HuH-7 (cell line): ENCODE measurements around the gene METTL26.
A peak's percentile ranks its signal among the peaks of the same experiment; 100 is the strongest.

ENCODE experiments used
- DNase-seq: peaks from one replicate; pipeline ENCODE4 v3.0.0; 2011; ENCODE audit warnings: low spot score

METTL26 gene

DNA sequence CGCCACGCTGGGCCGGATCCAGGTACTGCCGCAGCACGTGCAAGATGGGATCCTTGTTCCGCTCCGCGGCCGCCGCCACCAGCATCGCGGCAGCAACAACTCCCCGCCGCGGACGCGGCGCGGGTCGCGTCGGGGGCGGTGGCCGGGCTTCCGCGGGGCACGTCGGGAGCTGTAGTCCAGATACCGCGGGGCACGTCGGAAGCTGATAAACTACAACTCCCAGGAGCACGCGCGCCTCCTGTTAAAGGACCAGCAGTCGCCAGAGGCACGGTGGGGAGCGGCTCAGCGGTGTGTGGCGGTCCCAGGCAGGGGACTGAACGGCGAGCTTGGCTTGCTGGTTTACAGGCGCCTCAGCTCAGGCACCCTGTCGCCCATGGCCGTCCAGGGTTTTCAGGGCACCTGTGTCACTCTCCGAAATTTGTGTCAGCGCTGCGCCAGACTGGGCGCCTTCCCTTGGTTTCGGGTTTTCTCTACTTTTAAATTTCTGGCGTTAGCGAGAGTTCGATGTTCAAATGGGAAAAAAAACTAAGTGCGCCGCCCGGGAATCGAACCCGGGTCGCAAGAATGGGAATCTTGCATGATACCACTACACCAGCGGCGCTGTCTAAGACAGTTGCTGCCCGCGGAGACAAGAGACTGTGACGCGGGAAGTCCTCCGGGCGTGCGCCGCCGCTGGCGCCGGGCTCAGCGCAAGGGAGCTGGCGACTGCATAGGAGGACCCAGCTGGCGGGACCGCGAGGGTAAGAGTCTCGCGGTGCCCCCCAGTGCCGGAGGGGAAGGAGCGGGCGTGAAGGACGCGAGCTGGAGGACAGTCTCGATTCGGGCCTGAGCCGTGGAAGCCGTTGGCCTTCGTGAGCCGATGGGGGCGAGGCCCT lies at the start of gene METTL26:
Gene METTL26, minus strand, starts transcription at position 100 of the 875 bp plus-strand sequence. Its CDS starts 15 bp downstream, at position 85.
- DNase-seq = peak; percentile 87

- DNase-seq = no peak
Measured at GRCh38 chr16:684961-685696, 49.0 kb upstream of the METTL26 start.

GRCh38 chr16:684071-684794 lies 48.1 kb upstream of the METTL26 start, which contains the start of gene JMJD8:
TSS of gene JMJD8 (minus strand) at chr16:684334. CDS start at chr16:684319, 15 bp downstream.
- DNase-seq = peak; percentile 82

- DNase-seq = no peak
Measured at GRCh38 chr16:683396-684070, 47.4 kb upstream of the METTL26 start.

DNA sequence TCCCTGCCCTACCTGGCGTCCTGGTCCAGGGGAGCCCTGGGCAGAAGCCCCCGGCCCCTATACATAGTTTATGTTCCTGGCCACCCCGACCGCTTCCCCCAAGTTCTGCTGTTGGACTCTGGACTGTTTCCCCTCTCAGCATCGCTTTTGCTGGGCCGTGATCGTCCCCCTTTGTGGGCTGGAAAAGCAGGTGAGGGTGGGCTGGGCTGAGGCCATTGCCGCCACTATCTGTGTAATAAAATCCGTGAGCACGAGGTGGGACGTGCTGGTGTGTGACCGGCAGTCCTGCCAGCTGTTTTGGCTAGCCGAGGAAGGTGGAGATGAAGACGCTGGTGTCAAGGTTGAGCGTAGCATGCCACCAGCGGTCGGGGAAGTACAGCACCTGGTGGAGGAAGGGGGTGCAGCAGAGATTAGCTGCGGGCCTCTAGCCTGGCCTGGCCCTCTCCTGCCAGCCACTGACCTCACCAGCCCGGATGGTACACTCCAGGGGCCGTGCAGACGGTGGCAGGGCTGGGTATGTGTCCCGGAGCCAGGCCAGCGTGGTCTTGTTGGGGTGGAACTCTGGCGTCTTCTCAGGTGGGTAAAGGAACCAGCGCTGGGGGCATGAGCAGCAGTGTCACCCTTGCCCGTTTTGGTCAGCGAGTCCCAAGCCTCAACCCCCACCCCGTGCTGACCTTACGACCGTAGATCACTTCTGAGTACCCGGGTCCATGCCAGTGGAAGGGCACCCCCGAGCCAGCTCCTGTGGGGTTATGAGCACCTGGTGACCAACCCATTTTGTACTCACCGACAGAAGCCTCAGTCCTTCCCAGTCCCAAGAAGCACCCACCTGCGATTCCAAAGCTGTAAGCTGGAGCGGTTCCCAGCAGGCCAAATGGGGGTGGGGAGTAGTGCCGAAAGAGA lies 46.6 kb upstream of the METTL26 start:
- DNase-seq = no peak

GRCh38 chr16:681746-682427 lies 45.8 kb upstream of the METTL26 start:
- no peak for DNase-seq

DNA sequence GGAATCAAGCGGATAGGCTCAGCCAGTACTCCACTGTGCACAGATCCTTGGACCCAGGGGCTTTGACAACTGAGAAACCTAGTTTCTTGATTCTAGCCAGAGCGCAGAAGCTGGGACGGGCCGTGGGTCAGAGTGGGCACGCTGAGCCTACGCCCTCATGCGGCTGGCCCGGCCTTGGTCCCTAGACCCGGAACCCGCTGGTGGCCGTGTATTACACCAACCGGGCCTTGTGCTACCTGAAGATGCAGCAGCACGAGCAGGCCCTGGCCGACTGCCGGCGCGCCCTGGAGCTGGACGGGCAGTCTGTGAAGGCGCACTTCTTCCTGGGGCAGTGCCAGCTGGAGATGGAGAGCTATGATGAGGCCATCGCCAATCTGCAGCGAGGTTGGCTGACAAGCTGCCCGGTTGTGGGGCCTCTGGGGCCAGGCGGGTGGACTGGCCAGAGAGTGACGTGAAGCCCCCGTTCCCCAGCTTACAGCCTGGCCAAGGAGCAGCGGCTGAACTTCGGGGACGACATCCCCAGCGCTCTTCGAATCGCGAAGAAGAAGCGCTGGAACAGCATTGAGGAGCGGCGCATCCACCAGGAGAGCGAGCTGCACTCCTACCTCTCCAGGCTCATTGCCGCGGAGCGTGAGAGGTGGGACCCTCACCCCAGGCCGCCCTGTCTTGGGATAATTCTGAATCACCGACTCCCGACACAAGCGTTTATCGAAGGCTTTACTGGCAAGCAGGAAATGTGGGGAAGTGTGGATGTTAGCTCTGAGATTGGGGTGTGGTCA lies 45.1 kb upstream of the METTL26 start:
- no peak for DNase-seq

DNA sequence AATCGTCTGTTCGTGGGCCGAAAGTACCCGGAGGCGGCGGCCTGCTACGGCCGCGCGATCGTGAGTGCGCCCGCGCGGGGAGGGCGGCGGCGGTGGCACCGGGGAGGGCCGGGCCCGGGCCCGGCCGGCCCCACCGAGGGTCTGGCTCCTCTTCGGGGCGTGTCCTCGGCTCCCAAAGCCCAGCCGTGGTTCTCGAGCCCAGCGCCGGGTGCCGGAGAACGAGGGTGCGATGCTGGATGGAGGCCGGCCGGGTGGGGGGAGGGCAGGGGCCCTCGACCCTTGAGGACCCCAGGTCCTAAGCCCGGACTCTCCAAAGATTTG lies 44.5 kb upstream of the METTL26 start:
- DNase-seq = no peak

GRCh38 chr16:679814-680624 lies 43.9 kb upstream of the METTL26 start, which contains the start of gene STUB1:
TSS of gene STUB1 (plus strand) at chr16:680410. CDS start at chr16:680526, 116 bp downstream.
- DNase-seq = peak; percentile 70

- DNase-seq = no peak
Measured at GRCh38 chr16:678858-679813, 43.0 kb upstream of the METTL26 start.

GRCh38 chr16:678209-678857 lies 42.2 kb upstream of the METTL26 start:
- no peak for DNase-seq

- no peak for DNase-seq
Measured at GRCh38 chr16:677316-678190, 41.4 kb upstream of the METTL26 start.

- no peak for DNase-seq
Measured at GRCh38 chr16:676913-677312, 40.8 kb upstream of the METTL26 start.

DNA sequence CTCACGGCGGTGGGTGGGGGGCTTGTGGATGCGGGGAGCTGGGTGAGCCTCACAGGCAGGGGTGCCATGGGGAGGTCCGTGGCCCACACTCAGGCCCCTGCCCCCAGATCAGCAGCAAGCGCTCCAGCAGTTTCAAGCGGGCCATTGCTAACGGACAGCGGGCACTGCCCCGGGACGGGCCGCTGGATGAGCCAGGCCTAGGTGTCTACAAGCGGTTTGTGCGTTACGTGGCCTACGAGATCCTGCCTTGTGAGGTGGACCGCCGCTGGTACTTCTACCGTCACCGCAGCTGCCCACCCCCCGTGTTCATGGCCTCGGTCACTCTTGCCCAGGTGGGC lies 40.4 kb upstream of the METTL26 start:
- DNase-seq = no peak

DNA sequence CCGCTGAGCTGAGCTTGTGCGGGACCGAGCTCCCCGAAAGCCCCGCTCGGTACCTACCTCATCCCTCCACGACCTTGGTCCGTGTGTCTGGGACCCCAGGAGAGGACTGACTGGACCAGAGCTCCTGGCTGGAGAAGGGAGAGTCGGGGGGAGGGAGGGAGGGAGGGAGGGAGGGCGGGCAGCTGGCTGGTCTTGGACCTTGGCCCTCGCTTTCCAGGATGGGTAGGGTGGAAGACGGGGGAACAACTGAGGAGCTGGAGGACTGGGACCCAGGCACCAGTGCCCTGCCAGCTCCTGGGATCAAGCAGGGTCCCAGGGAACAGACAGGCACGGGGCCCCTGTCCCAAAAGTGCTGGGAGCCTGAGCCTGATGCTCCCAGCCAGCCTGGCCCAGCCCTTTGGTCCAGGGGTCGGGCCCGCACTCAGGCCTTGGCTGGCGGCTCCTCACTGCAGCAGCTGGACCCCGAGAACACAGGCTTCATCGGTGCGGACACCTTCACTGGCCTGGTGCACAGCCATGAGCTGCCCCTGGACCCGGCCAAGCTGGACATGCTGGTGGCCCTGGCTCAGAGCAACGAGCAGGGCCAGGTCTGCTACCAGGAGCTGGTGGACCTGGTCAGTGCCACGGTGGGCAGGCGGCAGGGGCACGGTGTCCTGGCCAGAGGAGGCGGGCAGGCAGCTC lies 39.9 kb upstream of the METTL26 start:
- peak; percentile 42 for DNase-seq
